GM20431 (cell line): Measurements from ENCODE around the gene PGAP6.
"Not testable (repeated sequence)": the region's sequence is repeated elsewhere in the genome, so short reads cannot be mapped to it uniquely, and the experiment has no call there.

ENCODE experiments used
- in situ Hi-C: fragments of 300-500 bp; cut with MseI, MboI; formaldehyde crosslinking; loops from one replicate; pipeline ENCODE4 v1.15.0; 2020; ENCODE audit warnings: low sequenced_read_pairs; ENCODE audit not compliant: unreplicated experiment

PGAP6 gene

GRCh38 chr16:369275-369865 is 12.4 kb downstream of the PGAP6 start:
- in situ Hi-C loops = no loop called here

DNA sequence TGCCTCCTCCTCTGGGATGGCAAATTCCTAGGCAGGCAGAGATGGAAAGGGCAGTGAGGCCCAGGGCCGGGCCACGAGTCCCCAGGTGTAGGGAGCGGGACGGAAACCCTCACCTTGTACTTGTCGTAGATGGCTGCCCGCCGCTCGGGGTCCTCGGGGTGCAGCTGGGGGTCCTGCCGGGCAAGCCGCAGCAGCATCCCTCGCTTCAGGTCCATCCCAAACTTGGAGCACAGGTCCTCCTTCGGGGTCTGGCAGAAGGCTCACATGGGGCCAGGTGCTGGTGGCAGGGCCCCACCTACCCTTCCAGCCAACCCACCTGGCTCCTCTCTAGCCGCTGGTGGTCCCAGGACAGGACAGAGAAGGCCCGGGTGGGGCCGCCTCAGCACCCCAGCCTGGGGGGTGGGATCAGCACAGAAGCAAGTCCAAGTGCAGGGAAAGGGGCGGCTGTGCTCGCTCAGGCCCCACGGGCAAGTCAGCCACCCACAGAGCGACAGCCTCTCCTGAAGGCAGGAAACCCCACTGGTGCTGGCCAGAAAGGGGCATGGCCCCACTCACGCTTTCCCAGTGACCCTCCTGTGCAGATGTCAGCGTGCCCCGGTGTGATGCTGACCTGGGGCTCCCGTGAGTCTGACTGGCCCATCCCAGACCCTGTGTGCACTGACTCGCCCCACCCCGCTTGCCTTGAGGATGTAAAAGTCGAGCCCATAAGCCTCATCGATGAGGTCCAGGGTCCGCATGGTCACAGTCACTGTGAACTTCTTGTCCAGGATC is 13.2 kb downstream of the PGAP6 start:
- in situ Hi-C loops = no loop called here

DNA sequence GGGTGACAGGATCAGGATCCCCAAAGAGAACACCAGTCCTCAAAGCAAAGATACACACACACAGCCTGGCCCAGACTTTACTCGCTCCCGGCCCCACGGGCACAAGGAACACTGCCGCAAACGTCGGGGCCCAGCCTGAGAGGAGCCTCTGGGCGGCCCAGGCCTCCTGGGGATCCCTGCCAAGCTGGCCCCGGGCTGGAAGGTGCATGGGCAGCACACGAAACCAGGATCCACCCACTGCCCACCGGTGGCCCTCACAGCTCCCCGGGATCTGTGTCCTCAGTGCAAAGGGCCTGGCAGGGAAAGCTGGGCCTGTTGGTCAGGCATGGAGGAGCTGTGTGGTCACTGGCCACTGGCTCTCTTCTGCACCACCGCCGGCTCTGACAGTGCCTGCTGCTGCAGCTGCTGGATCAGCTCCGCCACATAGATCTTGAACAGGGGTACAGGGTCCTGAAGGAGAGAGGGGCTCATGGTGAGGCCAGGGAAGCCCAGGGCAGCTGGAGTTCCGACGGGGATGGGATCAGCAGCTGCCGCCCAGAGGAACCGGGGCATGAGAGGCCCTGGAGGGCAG is 14.4 kb downstream of the PGAP6 start:
- in situ Hi-C loops = no loop called here

DNA sequence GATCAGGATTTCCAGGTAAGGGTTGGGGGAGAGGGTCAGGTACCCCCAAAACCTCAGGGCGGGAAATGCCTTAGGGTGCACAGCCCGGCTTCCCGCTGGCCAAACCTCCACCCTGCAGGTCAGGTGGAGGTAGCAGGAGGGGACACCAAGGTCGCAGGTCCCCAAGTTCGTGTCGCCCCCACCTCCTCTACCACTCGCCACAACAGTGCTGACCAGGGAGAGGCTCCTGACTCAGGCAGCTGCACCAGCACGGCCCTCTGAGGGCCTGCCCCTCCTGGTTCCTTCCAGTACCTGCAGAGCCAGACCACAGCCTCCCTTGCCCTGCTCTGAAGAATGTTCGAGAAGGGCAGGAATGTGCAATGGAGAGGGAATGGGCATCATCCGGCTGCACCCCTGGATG is 15.3 kb downstream of the PGAP6 start:
- in situ Hi-C loops = no loop called here

- in situ Hi-C loops = no loop called here
Observed at GRCh38 chr16:364595-365491, 16.9 kb downstream of the PGAP6 start.

DNA sequence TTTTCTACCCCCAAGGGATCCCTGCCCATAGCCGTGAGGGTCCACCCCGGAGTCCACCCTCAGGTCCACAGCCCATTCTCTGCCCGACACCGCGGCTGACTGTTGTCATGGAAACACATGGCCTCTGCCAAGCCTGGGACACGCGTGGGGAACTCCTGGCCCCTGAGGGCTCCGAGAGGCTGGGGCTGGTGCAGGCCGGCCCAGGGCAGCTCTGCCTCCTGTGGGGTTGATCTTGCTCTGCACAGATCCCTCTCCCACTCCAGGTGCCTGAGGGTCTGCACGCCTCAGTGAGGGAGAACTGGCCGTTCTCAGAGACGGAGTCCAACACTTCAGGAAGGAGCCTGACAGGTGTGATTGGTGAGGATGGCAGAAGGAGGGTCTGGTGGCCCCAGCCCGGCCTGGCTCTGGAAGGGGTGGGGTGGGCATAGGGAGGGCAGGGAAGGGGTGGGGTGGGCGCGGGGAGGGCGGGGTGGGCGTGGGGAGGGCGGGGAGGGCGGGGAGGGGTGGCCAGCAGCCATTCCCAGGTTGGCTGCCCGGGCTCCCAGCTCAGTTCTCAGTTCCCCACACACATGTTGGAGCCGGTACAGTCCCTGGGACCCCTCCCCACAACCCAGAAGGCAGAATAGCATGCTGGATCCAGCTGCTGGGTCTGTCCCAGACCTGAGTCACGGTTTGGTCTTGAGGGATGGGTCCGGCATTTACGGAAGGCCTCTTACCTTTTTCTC is 17.9 kb downstream of the PGAP6 start:
- in situ Hi-C loops = no loop called here

DNA sequence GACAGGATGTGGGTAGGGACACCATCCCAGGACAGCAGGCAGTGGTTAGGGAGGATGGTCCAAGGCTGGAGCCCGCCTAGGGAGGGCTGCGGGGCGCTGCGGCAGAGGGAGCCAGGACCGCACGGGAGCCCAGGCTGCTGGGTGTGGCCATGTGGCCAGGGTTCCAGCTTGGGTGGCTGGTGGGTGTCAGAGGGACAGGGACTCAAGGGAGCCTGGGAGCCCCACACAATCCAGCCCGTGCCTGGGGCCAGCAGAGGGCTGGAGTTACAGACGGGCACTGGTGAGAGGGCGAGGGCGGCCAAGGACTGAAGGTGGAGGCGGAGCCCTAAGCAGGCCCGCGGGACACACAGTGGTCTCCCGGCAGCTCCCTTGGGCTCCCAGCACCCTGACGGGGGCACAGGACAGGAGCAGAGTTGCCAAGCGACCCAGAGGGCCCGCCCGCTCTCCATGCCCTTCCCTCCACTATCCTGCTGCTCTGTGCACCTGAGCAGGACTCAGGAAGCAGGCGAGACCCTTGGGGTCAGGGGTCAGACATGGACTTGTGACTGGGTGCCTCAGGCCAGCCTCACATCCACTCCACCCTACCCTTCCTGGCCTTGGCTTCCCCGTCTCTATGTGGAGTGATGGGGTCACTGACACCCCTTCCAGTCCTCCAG is 18.5 kb downstream of the PGAP6 start:
- in situ Hi-C loops = no loop called here

- in situ Hi-C loops = not testable (repeated sequence)
Observed at GRCh38 chr16:362702-362999, 19.1 kb downstream of the PGAP6 start.

DNA sequence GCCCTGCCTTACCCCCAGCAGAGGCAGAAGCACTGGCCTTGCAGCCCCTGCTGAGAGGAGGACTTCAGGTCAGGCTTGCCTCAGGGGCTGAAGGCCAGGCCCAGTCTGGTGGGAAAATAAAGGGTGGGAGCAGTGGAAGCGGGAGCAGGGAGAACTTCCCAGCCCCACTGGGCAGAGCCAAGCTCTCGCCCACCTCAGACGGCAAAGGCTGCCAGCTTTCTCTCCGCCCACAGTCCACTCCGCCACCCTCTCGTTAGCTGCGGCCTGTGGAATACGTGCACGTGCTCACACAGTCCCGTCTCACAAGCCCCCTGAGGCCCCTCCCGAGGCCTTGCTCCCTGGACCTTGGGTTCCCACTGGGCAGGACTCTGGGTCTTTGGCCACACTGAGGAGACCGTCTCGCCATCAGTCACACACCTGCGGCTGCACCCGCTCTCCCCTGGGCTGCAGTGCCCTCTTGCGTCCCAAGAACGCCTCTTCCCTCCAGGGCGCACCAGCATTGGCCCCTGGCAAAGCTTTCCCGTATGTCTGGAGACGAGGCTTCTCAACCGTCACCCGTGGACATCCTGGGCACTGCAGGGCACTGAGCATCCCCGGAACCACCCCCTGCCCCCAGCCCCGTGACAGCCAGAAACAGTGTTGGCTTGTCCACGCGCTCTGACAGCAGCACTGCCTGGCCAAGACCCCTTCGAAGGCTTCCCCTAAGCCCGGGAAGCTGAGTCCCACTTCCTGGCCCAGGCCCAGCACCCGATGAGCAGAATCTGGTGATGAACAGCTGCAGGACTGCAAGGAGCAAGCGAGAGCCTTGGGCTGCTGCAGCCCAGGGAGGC is 19.7 kb downstream of the PGAP6 start:
- in situ Hi-C loops = no loop called here

GRCh38 chr16:361341-361871 is 20.4 kb downstream of the PGAP6 start:
- in situ Hi-C loops = no loop called here

DNA sequence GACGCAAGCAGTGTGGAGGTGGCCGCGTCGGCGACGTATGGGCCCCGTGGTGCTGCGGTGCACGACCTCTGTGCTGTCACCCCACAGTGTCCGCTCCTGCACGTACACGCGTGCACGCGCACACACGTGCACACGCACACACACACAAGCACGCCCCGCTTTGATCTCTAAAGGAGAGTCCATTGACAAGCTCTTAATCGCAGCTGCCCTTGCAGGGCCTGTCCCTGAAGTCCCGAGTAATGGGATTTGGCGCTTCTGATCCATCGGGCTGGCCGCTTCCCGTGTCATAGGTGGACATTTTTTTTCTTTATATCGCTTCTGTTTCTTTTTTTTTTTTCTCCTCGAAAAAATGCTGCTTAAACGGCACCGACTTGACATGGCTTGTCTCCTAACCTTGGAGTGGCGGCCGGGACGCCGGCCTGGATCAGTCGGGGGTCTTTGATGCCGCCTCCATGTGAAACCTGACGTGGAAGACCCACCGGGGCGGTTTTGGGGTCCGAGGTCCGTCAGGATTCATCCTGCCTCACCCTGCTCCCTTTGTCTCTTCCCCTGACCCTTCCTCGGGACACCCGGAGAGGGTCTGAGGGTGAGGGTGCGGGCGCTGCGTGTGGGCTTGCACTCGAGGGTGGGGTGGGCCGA is 21.0 kb downstream of the PGAP6 start:
- in situ Hi-C loops = no loop called here

- in situ Hi-C loops = no loop called here
Observed at GRCh38 chr16:359871-360697, 21.7 kb downstream of the PGAP6 start.

GRCh38 chr16:359067-359763 is 22.6 kb downstream of the PGAP6 start:
- in situ Hi-C loops = no loop called here

GRCh38 chr16:356741-357140 is 25.0 kb downstream of the PGAP6 start:
- in situ Hi-C loops = no loop called here

GRCh38 chr16:354971-355461 is 26.8 kb downstream of the PGAP6 start:
- in situ Hi-C loops = no loop called here

DNA sequence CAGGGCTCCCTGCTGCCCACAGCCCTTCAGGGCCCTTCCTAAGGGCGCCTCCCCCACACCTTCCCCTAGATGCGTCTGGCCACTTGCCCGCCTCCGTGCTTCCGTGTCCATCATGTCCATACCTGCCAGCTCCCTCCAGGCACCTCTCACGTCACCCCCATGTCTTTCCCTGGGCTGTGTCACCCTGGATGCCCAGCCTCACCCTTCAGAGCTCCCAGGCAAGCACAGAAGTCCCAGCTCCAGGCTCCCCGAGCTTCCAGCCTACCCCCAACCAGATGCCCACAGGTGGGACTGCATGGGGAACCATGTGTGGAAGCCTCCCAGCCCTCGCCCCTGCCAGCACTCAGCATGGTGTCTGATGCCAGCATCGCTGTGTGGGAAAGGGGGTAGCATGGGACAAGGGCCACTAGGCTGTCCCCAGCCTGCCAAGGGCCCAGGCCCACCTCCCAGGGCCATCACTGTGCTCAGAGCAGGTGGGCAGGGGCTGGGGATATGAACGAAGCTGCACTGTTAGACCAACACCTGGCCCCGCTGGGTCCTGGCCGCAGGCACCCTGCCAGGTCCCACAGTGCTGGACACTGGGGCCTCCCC is 27.4 kb downstream of the PGAP6 start:
- in situ Hi-C loops = no loop called here
